Activated T-cell treated with anti-CD3 and anti-CD28 coated beads for 1 hour (primary cell): Measurements from ENCODE around the gene ICAM3.
"Not testable (repeated sequence)": the region's sequence is repeated elsewhere in the genome, so short reads cannot be mapped to it uniquely, and the experiment has no call there.

Experiments
- DNase-seq: peaks from one replicate; pipeline ENCODE4 v3.0.0-alpha.2; 2020; ENCODE audit warnings: low read depth

The ICAM3 gene

DNA sequence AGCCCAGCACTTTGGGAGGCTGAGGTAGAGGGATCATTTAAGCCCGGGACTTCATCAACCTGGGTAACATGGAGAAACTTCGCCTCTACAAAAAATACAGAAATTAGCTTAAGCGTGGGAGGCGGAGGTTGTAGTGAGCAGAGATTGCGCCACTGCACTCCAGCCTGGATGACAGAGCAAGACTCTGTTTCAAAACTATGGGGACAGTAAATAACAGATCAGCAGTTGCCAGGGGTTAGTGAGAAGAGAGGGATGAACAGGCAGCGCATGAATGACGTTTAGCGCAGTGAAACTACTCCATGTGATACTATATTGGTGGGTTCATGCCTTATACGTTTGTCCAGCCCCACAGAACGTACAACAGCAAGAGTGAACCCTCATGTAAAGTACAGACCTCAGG is 7.1 kb upstream of the ICAM3 start:
- DNase-seq, result no peak

DNA sequence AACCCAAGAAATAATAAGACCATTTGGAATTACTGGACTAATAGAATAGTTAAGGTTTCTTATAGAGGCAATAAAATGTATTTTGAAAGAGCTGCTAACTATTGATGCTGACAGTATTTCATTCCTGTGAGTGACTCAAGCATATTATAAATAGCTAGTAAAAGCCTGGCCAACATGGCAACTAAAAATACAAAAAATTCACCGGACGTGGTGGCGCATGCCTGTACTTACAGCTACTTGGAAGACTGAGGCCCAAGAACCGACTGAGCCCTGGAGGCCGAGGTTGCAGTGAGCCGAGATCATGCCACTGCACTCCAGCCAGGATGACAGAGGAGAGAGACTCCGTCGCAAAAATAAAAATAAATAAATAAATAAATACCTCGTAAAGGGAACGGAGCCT is 5.4 kb upstream of the ICAM3 start:
- no peak for DNase-seq

DNA sequence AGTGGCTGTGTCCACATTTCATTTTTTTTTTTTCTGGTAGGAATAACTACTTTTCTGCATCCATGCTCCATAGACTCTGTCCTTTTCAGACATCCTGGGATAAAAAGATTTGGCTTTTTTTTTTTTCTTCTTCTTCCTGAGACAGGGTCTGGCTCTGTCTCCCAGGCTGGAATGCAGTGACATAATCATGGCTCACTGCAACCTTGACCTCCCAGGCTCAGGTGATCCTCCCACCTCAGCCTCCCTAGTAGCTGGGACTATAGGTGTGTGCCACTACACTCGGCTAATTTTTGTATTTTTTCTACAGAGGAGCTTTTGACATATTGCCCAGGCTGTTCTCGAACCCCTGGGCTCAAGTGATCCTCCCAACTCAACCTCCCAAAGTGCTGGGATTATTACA is 4.1 kb upstream of the ICAM3 start:
- no peak for DNase-seq

DNA sequence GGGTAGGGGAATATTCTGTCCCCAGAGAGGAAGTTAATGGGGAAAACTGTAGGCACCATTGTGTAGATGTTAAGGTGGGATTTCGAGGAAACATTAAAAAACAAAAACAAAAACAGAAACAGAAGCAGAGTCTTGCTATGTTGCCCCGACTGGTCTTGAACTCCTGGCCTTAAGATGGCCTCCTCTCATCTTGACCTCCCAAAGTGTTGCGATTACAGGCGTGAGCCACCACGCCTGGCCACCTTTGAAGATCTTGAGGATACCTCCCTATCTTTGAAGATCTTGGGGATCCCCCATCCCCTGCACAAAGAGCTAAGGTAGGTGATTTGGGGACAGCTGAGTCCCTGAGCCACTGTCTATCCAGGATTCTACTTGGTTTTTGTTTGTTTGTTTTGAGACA is 553 bp upstream of the ICAM3 start:
- DNase-seq, result no peak

DNA sequence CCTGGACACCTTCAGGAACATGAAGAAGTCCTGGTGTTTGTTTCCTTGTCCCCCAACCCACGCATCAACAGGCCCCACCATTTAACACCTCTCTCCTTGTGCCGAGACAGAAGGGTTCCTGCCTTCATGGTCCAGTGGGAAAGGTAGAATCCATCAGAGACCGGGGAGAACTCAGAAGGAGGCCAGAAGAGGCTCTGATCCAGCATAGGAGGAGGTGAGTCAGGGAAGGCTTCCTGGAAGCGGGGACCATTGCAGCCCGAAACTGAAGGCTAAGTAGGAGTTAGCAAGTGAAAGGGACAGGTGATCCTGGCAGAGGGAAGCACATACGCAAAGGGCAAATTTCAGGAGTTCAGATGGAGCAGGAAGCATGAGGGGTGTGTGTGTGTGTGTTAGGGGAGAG is 484 bp downstream of the ICAM3 start:
- DNase-seq, result no peak

DNA sequence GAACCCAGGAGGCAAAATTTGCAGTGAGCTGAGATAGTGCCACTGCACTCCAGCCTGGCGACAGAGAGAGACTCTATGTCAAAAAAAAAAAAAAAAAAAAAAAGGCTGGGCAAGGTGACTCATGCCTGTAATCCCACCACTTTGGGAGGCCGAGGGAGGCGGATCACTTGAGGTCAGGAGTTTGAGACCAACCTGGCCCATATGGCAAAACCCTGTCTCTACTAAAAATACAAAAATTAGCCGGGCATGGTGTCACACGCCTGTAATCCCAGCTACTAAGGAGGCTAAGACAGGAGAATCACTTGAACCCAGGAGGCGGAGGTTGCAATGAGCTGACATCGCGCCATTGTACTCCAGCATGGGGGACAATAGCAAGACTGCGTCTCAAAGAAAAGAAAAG is 2.7 kb downstream of the ICAM3 start:
- not testable (repeated sequence) for DNase-seq

DNA sequence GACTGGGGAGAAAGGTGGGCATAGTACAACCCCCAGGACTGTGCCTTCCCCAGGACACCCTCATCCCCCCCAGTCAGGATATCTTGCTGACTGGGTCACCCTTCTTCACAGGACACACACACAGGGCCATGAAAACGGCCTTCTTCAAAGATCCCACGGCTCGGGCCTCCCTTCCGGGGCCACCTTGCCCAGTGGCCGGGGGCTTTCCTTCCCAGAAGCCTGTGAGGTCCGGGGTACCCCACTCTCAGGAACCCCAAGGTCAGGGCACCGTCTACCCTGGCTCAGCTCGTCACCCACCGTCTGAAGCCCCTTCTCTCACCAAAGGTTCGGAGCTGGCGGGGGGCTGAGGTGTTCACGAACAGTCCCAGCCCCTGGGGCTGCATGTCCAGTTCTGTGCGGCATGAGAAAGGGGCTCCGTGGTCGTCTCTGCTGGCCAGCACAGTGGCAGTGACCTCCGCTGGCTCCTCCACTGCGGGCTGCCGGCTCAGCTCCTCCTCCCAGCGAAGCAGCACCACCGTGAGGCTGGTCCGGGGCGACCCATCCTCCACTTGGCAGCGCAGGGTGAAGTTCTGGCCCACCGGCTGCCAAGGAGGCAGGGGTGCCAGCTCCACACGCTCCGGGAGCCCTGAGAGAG is 4.0 kb downstream of the ICAM3 start:
- DNase-seq, result no peak

DNA sequence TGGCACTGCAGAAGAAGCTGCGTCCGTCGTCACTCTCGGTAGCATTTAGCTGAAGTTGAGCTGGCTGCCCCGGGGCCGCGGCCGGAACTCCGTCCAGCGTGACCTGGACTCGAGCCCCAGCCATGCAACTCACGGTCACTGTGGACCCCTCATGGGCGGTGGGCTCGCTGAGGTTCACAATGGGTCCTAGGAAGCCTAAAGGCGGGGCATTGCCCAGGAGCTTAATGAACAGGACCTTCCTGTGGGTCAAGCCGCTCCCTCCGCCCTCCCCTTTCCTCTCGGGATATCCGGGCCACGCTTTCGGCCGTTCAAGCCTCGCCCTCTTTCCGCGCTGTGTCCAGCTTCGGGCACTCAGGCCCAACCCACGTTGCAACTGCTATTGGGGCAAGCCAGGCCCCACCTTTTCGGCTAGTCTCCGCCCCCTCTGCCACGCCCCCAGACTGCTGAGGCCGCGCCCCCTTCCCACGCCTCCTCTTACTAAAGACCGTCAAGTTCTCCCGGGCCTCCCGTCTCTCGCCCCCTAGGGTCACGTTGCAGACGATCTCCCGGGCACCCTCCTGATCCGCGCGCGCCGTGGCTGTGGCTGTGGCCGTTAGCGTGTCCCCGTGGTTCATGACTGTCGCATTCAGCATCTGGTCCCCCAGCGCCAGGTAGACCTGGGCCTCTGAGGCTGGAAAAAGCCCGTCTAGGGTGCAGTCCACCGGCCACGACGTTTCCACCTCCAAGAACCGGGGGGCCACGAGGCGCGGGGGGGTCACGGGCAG is 4.7 kb downstream of the ICAM3 start:
- DNase-seq, result no peak

DNA sequence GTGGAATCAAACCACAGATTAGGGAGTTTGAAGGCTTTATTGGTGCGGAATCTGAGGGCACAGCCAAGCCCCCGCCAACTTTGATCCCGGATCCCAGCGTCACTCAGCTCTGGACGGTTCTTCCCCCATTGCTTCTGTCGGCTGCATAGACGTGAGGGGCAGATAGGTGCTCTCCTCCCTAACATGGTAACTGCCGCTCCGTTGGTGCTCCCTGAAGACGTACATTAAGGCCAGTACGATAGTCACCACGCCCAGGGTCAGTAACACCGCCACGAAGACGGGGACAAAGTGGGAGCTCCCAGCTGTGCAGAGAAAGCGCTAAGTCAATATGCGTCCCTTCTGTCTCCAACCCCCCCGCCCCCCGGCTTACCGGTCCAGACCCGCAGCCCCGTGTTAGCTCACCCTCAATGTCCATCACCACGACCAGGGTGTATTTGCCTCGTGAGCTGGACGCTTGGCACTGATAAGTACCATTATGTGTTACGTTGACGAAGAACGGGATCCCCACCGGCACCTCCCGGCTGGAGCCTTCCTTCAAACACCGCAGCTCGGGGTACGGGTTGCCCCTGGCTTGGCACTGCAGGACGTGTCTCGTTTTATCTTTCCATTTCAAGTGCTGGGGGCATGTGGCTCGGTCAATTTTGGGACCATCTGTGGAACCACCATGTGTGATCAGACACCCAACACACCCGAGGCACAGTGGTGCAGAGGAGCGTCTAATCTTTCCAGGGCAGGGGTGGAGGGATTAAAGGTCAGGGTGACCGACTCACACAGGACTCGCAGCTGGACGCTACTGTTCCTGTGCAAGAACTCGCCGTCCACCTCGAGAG is 5.5 kb downstream of the ICAM3 start:
- no peak for DNase-seq

DNA sequence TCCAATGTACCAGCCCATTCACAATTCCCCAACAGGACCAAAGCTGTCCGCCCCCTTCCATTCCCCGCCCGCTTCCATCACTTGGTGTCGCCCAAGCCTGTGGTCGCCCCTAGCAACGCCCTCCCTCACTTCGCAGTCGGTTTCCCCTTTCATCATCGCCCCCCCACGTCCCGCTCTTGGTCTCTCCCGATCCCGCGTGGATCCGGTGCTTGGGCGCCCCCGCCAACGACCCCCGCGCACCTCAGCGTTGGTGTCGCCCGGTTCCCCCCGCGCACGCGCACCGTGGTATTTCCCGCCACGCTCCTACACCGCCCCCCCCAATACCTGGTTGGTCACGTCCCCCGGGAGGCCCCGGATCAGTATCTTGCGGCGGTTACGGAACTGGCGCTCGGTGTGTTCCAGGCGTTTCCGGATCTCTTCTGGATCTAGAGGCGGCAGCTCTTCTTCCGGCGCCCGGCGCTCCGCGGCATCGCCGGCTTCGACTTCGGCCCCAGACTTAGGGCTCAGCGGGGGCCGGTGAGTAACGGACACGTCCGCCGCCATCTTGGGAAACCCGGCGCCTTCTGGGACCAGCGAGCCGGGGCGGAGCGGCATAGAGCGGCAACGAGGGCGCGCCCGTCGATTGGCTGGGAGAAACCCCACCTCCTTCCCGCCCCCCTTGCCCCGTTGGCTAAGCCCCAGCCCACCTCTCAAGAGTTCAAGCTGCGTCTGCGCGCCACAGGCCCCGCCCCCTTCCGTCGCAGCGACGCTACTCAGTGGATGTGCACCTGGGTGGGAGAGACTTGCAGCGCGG is 6.3 kb downstream of the ICAM3 start, which contains the start of gene RAVER1:
Gene RAVER1 (minus strand): TSS at position 565 of the 793 bp plus-strand sequence. CDS start 22 bp downstream, at position 543.
- peak; percentile 97 for DNase-seq

DNA sequence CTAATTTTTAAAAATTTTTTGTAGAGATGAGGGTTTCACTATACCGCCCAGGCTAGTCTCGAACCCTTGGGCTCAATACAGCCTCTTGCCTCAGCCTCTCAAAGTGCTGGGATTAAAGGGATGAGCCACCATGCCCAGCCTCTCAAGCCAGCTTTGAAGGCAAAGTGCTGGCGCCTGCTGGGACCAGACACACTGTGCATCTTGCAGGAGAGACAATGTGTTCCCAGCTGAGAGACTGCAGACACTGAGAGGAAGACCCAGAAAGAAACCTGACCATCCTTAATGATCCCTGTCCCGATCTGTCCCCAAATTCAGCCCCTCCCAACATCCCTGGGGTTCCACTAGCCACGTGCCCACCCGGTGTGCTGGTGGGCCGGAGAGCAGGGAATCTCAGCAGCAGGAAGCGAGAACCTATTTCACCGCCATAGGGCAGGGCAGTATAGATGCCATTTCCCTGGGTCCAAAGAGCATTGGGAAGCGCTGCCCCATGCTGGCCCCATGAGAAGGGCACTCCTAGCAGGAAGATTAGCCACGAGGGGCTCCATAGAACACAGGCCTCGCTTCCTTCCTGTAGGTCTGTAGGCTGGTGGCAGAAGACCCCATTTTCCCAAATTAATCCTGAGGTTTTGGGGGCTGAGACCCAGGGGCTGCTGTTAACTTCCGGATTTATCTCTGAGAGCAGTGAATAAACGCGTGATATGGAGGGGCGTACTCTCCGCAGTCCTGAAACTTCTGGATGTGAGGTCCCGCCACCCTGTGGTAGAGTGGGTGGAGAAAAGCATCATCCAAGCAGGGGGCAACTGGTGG is 7.1 kb downstream of the ICAM3 start:
- DNase-seq, result no peak

DNA sequence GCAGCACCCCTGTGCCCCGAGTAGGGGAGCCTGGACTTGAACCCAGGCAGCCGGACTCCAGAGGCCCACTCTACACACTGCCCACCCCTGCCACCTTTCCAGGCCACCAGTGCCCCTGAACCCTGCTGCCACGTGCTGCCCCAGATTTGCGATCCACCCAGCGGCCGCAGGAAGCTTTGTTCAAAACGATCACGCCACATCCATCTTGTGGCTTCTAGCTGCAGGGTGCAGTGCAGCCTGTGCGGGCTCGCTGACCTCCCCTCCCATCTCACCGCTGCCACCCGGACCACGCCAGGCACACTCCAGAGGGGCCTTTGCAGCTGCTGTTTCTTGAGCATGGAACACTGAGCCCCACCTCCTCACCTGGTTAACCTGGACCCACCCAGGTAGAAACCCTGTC is 9.9 kb downstream of the ICAM3 start:
- DNase-seq, result no peak

DNA sequence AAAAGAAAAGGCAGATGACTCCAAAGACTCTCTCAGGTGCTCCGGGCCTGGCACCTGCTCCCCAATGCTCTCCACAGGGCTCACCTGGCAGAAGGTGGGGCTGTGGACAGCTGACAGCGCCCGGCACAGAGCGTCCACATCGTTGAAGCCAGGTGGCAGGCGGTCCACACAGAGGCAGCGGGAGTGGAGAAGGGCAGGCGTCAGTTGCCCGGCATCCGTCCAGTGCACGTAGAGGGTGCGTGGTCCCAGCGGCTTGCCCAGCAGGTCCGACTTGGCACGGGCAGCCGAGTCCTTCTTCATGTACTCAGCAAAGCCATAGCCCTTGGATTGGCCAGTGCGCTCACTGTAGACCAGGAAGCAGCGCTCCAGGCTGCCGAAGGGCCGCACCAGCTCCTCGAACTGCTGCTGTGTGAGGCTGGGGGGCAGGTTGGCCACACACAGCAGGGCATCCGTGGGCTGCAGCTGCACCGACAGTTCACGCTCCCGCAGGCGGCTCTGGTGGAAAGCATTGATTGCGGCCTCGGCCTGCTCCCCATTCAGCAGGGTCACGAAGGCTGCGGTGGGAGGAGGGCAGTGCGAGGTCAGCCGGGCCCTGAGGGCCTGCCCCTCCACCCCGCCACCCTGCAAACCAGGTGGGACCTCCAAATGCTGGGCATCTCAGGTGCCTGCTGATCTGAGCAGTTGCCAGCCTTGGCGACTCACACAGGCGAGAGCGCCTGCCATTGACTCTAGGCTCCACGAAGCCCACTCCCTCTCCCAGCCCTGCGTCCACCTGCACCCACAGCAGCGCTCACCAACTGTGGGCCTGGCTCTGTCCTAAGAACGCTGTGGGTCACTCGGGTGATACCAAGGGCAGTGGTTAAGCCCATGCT is 10.6 kb downstream of the ICAM3 start:
- no peak for DNase-seq

DNA sequence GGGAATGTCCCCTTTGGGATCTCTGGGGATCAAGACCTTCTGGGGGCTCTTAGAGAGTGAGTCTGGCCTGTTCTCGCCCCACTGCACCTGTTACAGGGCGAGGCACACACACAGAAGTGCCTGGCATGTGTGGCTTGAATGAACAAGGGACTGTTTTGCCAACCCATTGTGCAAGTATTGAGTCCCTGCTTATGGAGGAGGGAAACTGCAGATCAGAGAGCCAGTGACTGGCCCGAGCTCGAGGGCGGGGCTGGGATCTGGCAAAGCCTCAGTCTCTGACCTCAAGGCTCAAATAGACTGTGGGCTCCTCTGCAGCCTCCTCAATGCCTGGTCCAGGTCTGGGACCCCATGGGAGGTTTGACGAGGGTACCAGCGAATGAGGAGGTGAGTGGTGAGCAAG is 11.6 kb downstream of the ICAM3 start:
- no peak for DNase-seq

DNA sequence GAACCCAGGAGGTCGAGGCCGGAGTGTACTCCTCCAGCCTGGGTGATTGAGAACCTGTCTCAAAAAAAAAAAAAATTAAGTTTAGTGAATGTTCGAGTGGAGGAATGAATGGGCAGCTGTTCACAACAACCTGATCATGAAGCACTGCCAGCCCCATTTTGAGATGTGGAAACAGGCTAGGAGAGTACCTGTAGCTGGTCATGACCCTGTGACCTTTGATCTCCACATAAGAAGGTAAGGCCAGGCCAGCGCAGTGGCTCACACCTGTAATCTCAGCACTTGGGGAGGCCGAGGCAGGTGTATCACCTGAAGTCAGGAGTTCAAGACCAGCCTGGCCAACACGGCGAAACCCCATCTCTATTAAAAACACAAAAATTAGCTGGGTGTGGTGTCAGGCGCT is 13.7 kb downstream of the ICAM3 start:
- no peak for DNase-seq

DNA sequence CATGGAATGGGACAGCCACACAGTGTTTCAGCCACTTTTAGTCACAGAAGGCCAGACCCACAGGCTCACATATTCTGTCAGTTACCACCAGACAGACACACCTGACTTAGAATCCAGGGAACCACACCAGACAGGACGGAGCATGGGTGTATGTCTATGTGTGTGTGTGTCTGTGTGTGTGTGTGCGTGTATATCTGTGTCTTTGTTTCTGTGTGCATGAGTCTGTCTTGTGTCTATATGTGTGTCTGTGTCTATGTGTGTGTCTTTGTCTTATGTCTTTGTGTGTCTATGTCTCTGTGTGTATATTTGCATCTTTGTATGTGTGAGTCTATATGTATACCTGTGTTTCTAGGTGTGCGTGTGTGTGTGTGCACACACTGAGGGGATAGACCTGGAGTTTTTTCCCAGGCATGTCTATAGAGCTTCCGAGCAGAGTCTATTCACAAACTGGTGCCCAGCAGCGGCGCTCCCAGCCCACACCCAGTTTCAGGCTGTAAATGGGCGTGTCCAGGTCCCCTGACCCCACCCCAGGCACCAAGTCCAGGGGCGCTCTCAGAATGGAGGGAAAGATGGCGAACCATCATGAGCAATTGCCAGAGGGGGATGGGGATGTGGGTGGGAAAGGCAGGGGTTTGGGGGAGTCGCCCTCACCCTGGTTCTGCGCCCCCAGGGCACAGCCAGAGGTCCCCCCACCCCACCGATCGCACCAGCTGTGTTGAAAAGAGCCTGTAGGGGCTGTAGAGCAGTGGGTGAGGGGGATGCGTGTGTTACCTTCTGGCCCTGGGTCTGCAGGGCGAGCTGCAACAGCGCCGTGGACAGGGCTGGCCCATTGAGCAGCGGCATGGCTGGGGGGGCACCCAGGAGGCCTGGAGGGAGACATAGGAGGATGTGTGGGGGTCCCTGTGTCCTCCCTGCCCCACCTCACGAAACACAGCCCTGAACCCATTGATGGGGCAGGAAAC is 17.3 kb downstream of the ICAM3 start:
- no peak for DNase-seq

DNA sequence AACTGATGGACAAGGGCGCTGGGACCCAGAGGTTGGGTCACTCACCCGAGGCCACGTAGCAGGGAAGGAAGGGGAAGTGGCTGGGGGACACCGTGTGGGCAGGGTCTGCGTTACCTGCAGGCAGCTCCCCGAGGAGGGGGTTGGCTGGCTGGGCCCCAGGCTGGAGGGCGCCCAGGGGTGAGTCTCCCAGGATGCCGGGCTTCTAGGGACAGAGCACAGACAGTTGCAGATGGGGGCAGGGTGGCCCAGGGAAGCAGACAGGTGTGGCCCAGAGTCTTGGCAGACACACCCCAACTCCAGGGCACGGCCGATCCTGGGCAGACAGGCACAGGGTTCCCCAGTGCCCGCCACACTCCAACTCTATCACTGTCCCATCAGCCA is 18.0 kb downstream of the ICAM3 start:
- no peak for DNase-seq

DNA sequence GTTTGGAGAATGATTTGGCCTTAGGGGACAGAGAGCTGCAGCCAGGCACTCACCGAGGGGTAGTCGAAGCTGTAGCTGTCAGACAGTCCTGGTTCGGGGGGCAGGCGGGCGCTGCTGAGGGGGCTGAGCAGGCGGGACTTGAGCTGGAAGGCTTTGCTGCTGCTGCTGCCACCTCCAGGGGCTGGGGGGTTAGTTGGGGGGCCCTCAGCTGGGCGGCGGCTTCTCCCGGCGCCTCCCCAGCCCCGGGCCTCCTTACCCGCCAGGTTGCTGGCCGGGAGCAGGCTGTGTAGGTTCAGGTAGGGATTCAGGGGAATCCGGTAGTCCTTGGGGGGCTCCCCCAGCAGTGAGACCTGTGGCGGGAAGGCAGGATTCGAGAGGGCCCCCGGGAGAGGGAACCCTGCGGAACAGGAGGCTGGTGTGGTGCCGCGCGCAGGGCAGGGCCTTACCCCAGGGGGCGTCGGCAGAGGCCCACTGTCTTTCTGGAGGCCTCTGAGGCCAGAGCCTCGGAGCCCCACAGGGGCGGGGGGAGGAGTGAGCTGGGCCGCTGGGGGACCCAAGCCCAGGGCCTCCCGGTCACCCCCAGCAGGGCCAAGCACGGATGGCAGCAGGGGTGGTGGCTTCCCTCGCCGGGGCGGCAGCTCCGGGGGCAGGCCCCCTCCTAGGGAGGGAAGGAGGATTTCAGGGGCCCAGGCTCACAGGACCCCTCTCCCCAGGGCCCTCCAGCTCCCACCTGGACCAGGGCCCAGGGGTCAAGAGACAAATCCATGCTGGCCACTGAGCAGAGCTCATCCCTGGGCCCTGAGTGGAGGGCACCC is 18.6 kb downstream of the ICAM3 start:
- DNase-seq, result no peak
